ENCODE measurements around the gene ZP2. TPM values are rescaled to one million over a fixed set of nuclear protein-coding genes. Genes with fewer than 3 reads are reported as not detected.
A peak's percentile ranks its signal among the peaks of the same experiment; 100 is the strongest.

The ZP2 gene
- total RNA-seq, 2 experiments from 2014 or later: not detected

DNA sequence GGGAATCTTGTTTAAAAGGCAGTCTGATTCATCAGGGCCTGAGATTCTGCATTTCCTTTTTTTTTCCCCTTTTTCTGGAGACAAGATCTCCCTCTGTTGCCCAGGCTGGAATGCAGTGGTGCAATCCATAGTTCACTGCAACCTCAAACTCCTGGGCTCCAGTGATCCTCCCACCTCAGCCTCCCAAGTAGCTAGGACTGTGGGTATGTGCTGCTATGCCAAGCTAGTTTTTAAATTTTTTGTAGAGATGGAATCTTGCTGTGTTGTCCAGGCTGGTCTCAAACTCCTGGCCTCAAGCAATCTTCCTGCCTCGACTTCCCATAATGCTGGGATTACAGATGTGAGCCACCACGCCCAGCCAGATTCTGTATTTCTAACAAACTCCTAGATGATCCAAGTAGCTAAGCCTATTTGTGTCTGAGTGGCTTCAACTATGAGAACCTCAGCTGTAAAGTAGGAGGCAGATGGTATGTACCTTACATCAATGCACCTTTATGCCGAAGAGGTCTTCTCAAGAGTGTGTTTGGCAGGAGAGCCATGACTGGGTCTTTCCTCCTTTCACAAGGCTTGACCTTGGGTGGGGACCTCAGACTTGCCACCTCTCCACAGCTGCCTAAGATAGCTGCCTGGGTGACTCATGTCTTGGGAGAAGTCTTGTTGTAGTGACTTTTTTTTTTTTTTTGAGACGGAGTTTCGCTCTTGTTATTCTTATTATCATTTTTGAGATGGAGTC, 42.0 kb downstream of the ZP2 start:
- H3K4me1 Mint-ChIP-seq: no peaks in the 10 kb centered on the region

DNA sequence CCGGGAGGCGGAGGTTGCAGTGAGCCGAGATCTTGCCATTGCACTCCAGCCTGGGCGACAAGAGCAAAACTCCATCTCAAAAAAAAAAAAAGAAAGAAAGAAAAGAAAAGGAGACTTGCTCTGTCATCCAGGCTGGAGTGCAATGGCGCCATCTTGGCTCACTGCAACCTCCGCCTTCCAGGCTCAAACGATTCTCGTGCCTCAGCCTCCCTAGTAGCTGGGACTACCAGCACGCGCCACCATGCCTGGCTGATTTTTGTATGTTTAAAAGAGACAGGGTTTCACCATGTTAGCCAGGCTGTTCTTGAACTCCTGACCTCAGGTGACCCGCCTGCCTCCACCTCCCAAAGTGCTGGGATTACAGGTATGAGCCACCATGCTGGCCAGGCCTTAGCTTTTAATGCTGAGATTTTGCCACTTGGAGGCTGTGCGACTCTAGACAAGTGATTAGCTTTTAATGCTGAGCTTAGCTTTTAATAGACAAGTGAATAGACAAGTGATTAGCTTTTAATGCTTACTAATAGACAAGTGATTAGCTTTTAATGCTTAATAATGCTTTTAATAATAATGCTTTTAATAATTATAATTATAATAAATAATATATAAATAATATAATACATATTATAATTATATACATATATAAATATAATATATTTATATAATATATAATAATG, 43.3 kb downstream of the ZP2 start:
- Mint-ChIP-seq H3K27me3 (no peaks in the 10 kb centered on the region), H3K9me3 (no peaks in the 10 kb centered on the region), H3K36me3 (peaks cover 6% of the 10 kb centered on the region), H3K27ac (no peak overlapping the region), H3K4me3 (no peak overlapping the region), H3K4me1 (no peaks in the 10 kb centered on the region)
- no peak for DNase-seq

More for the DNA sequence above, 42.0 kb downstream of the ZP2 start:
- H3K27me3 Mint-ChIP-seq: no peaks in the 10 kb centered on the region
- no peaks in the 10 kb centered on the region for H3K9me3 Mint-ChIP-seq
- DNase-seq: no peak
- H3K36me3 Mint-ChIP-seq: peaks cover 8% of the 10 kb centered on the region
- H3K4me3 Mint-ChIP-seq: no peak overlapping the region
- no peak overlapping the region for H3K27ac Mint-ChIP-seq

DNA sequence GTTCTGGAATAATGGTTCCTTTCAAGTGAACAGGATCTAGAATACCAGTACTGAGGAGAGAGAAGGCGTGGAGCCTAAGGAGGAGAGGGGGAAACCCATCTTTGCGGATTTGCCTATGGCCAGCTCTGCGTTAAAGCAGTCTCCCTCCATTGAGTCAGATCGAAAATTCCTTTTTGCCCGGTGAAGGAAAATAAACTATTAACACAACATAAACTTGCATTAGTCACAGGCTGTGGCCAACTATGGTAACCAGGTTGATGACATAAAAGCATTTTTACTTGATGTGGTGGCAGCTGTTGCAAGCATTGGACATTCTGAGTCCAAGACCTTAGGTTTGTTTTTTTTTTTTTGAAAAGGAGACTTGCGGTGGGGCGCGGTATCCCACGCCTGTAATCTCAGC, 44.0 kb downstream of the ZP2 start:
- no peak overlapping the region for H3K4me3 Mint-ChIP-seq
- H3K27me3 Mint-ChIP-seq: no peaks in the 10 kb centered on the region
- DNase-seq: no peak
- peaks cover 6% of the 10 kb centered on the region for H3K36me3 Mint-ChIP-seq
- H3K27ac Mint-ChIP-seq: no peak overlapping the region
- H3K4me1 Mint-ChIP-seq: no peaks in the 10 kb centered on the region
- H3K9me3 Mint-ChIP-seq: no peaks in the 10 kb centered on the region

DNA sequence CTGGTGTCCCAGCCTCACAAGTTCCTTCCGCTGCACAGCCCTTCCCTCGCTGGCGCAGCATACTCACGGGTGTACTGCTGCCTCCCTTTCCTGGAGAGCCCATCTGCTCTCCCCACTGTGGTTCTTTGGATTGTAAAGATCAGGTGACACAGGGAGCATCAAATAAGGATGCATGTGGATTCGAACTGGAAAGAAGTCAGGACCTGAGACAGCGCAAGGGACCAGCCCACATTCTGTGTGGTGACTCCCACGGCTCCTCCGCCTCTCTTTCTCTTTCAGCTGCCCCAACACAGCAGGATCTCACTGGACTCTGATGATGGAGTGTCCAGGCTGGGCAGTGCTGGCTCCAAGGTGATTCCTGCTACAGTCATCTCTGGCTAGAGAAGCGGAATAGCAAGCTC, 44.8 kb downstream of the ZP2 start:
- peaks cover 6% of the 10 kb centered on the region for H3K36me3 Mint-ChIP-seq

DNA sequence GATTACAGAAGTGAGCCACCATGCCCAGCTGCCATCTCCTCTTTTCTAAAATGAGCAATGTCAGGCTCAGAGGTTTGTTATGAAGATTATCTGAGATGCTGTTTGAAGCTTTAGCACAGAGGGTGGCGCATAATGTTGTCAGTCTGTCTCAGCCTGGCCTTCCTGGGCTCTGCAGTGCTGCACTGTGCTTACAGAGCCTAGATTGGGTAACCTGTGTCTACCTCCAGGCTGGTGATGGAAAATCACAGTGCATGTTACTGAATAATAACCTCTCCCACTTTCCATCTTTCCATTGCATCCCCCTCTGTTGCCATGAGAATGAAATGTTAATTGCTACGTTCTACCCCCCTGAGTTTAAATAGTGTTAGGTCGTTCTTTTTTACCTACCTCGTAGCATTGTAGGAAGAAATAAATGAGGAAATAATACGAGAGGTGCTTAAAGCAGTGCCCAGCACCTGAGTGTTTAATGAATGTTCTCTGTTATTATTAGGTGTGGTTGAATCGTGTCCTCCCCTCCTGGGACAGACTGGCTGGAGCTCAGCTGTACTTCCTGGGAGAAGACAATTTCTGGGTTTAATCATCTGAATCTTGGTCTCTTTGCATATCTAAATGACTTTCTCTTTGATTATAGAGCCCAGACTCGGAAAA, 46.7 kb downstream of the ZP2 start:
- DNase-seq: no peak
- H3K4me1 Mint-ChIP-seq: peaks cover 9% of the 10 kb centered on the region
- no peaks in the 10 kb centered on the region for H3K9me3 Mint-ChIP-seq
- no peaks in the 10 kb centered on the region for H3K27me3 Mint-ChIP-seq
- H3K27ac Mint-ChIP-seq: no peak overlapping the region
- peaks cover 2% of the 10 kb centered on the region for H3K36me3 Mint-ChIP-seq
- H3K4me3 Mint-ChIP-seq: no peak overlapping the region

More for the DNA sequence above, 44.8 kb downstream of the ZP2 start:
- H3K4me3 Mint-ChIP-seq: no peak overlapping the region
- no peaks in the 10 kb centered on the region for H3K27me3 Mint-ChIP-seq
- H3K27ac Mint-ChIP-seq: no peak overlapping the region
- no peaks in the 10 kb centered on the region for H3K4me1 Mint-ChIP-seq
- DNase-seq: no peak
- H3K9me3 Mint-ChIP-seq: no peaks in the 10 kb centered on the region

DNA sequence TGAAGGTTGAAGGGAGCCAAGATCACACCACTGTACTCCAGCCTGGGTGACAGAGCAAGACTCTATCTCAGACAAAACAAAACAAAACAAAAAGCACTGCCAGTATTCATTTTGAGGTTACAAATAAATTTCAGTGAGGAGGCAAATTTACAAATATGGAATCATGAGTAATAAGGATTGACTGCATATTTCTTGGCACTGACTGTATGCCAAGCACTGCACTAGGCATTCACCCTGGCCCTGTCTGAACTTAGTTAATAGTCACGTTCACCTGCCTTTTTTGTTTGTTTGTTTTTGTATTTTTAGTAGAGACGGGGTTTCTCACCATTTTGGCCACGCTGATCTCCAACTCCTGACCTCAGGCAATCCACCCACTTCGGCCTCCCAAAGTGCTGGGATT, 47.8 kb downstream of the ZP2 start:
- H3K36me3 Mint-ChIP-seq: peaks cover 2% of the 10 kb centered on the region
- no peaks in the 10 kb centered on the region for H3K27me3 Mint-ChIP-seq
- no peak overlapping the region for H3K27ac Mint-ChIP-seq
- H3K4me3 Mint-ChIP-seq: no peak overlapping the region
- H3K9me3 Mint-ChIP-seq: no peaks in the 10 kb centered on the region
- no peak for DNase-seq
- peaks cover 17% of the 10 kb centered on the region for H3K4me1 Mint-ChIP-seq

DNA sequence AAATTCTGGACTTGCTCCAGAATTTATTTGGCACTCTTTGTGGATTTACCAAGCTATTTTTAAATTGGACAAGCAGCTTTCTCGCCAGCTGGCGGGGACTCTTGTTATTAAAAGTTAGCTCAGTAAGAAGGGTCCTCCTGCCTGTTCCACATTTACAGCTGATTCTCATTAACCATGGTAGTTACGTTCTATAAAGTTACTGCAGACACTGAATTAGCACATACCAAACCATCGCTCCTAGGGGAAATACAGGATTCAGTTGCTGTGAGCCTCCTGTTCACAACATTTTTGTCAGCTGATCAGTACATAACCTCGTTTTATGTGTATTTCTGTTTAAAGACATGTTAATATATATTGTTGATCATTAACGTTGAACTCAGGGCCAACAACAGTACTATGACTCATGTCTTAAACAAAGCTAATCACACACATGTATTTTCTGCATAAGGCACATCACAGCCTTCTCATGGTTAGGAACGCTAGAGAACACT, 48.7 kb downstream of the ZP2 start:
- no peaks in the 10 kb centered on the region for H3K36me3 Mint-ChIP-seq
- no peak overlapping the region for H3K4me3 Mint-ChIP-seq
- peaks cover 24% of the 10 kb centered on the region for H3K4me1 Mint-ChIP-seq
- H3K9me3 Mint-ChIP-seq: no peaks in the 10 kb centered on the region
- H3K27me3 Mint-ChIP-seq: no peaks in the 10 kb centered on the region
- H3K27ac Mint-ChIP-seq: no peak overlapping the region
- no peak for DNase-seq

DNA sequence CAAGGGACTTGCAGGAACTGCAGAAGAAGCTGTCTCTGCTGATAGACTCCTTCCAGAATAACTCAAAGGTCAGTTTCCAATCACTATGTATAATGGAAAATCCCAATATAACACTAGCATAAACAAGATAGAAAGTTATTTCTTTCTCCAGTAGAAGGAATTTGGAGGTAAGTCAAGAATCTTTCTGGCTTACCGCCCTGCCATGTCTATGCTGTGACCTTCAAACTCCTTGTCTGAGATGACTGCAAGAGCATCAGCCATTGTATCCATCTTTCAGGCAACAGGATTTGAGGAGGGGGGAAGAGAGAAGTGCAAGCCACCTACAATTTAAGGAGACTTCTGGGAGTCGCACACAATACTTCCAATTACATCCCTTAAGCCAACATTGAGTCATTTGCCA, 50.2 kb downstream of the ZP2 start:
- no peak overlapping the region for H3K4me3 Mint-ChIP-seq
- DNase-seq: no peak
- no peaks in the 10 kb centered on the region for H3K36me3 Mint-ChIP-seq
- H3K9me3 Mint-ChIP-seq: no peaks in the 10 kb centered on the region
- H3K27me3 Mint-ChIP-seq: no peaks in the 10 kb centered on the region
- peaks cover 26% of the 10 kb centered on the region for H3K4me1 Mint-ChIP-seq
- no peak overlapping the region for H3K27ac Mint-ChIP-seq

DNA sequence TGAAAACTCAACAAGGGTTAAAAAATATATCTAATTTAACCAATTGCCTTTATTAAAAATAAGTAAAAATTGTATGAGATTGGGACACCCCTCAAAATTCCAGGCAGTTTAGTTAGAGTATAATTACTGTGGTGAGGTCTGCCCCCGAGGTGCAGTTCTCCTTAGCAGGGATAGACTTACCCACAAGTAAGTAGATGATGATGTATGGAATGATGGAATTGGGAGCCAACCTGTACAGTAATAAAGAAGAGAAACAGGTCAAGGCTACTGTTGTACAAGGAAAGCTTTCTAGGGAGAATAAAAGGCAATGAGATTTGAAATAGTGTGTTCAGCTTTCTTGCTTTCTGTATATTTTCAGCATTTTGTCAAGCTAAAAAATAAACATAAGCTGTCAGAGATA, 51.1 kb downstream of the ZP2 start:
- no peaks in the 10 kb centered on the region for H3K27me3 Mint-ChIP-seq
- H3K4me1 Mint-ChIP-seq: peaks cover 26% of the 10 kb centered on the region

DNA sequence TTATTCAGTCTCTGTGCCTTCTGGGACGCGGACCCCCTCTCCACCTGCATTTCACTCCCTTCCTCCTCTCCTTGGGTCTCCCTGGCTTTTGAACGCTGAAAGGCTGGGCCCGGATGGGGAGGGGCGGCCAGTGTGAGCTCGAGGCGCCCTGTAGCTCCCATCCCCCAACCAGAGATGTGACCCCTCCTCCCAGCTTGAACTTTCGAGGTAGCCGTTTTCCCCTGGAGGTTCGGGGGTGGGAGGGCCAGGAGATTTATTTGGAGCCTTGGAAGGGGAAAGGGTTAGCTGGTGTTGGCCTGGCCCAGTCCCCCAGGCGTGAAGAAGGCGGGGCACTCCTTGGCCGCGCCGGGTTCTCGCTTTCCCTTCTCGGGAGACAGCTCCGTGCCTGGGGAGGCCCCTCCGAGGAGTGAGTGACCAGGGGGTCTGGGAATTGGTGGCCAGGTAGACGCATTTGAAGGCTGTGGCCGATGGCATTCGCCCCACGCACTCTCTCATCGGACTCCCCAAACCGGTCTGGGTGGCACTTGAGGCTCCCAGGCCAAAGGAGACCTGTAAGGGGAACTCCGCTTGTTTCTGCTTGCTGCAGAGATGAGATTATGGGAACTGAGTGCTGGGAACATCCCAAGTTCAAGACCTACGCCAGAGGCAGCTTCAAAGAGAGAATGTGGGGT, 52.0 kb downstream of the ZP2 start:
- peaks cover 26% of the 10 kb centered on the region for H3K4me1 Mint-ChIP-seq
- DNase-seq: no peak
- no peaks in the 10 kb centered on the region for H3K36me3 Mint-ChIP-seq
- no peaks in the 10 kb centered on the region for H3K9me3 Mint-ChIP-seq
- H3K27me3 Mint-ChIP-seq: no peaks in the 10 kb centered on the region
- peak overlapping the region; percentile 86 for H3K4me3 Mint-ChIP-seq
- peak overlapping the region; percentile 54 for H3K27ac Mint-ChIP-seq

More for the DNA sequence above, 51.1 kb downstream of the ZP2 start:
- Mint-ChIP-seq H3K27ac (no peak overlapping the region), H3K9me3 (no peaks in the 10 kb centered on the region), H3K36me3 (no peaks in the 10 kb centered on the region), H3K4me3 (no peak overlapping the region)
- no peak for DNase-seq

DNA sequence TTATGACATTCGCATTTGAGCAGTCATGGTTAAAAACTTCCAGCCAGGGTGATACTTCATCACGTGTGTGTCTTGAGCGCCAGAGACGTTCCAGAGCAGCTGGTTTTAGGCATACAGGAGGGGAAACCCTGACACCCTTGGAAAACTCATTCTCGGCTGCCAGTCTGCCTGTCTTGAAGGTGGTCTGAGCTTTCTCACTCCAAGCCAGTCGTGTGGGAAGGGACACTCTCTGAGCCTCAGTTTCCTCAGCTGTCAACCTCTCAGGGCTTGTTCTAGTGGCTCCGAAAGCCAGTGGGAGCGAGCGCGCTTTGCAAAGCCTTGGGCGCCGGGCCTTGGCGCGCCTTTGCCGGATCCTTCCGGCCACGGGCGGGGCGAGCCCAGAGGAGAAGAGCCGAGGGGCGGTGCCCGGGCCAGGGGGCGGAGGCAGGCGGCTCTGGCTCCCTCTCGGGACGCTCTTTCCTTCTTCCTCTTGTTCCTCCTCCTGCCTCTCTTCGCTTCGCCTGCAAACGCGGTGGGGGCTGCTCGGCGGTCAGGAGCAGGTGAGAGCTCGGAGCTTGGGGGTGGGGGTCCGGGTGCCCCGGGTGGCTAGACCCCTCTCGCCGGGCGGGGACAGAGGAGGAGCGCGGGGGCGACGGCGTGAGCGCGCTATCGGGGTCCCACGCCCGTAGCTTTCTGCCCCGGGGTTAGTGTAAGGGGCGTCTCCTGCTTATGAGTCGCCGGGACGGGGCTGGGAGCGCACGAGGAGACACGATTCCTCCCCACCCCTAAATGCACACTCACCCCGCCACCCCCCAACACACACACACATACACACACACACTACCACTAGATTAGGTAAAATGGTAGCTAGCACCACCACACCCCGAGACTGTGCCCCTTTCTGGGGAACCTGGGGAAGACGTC, 52.9 kb downstream of the ZP2 start, which contains the start of gene LDAF1:
Gene LDAF1 (plus strand): TSS at position 467 of the 903 bp plus-strand sequence. CDS start 2,509 bp downstream, outside the sequence.
- H3K27ac Mint-ChIP-seq: peak within 1 kb of the TSS; percentile 54

DNA sequence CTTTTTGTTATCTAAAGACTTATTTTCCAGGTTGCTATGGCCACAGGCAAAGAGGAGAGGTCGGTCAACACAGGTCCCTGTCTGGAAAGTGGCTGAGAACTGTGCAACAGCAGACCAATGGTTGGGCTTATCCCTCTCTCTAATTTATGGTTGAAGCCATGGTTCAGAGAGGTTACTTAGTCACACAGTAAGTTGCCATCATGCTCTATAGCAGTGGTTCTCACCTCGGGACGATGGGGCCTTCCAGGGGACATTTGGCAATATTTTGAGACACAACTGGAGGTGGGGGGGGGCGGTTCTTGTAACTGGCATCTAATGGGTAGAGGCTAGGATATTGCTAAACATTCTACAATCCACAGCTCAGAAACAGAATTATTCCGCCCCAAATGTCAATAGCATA, 53.7 kb downstream of the ZP2 start:
- peaks cover 26% of the 10 kb centered on the region for H3K4me1 Mint-ChIP-seq
- no peak for DNase-seq
- H3K36me3 Mint-ChIP-seq: no peaks in the 10 kb centered on the region
- H3K9me3 Mint-ChIP-seq: no peaks in the 10 kb centered on the region
- no peaks in the 10 kb centered on the region for H3K27me3 Mint-ChIP-seq
- H3K27ac Mint-ChIP-seq: no peak overlapping the region
- peak overlapping the region; percentile 86 for H3K4me3 Mint-ChIP-seq

More for the DNA sequence above, 52.9 kb downstream of the ZP2 start, which contains the start of gene LDAF1:
- no peaks in the 10 kb centered on the region for H3K9me3 Mint-ChIP-seq
- H3K27me3 Mint-ChIP-seq: no peaks in the 10 kb centered on the region
- H3K36me3 Mint-ChIP-seq: no peaks in the 10 kb centered on the region
- peak; percentile 85 for DNase-seq
- peaks cover 26% of the 10 kb centered on the region for H3K4me1 Mint-ChIP-seq
- peak within 1 kb of the TSS; percentile 86 for H3K4me3 Mint-ChIP-seq

DNA sequence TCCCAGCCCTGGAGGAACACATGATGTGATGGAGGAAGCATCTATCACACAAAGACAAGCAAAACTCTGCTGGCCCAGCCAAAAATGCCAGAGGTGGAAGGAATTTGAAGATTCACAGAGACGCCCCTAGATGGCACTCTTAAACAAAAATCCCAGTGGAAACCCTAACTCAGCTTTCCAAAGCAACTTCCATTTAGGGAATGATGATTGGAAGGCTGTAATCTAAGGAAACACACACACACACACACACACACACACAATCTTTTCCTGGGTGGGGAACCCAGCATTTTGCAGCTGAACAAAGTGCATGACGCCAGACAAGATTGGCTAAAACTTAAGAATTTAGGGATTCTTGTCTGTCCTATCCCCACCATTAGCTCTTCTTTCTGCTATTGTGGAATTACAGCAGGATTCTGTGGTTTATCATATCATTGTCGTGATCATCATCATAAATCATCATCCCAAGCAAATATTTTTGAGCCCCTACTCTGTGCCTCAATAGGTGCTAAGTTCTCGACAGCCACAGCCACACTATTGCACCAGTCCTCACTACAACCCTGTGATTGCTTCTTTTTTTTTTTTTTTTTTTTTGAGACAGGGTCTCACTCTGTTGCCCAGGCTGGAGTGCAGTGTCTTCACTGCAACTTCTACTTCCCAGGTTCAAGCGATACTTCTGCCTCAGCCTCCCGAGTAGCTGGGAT, 54.5 kb downstream of the ZP2 start:
- Mint-ChIP-seq H3K4me3 (no peak overlapping the region), H3K27me3 (no peaks in the 10 kb centered on the region), H3K27ac (no peak overlapping the region), H3K36me3 (no peaks in the 10 kb centered on the region), H3K4me1 (peaks cover 26% of the 10 kb centered on the region), H3K9me3 (no peaks in the 10 kb centered on the region)
- no peak for DNase-seq

All from activated naive CD8-positive, alpha-beta T cell treated with anti-CD3 and anti-CD28 coated beads for 36 hours (primary cell).